Measurements from ENCODE around the gene EXOC3L4.

The EXOC3L4 gene

GRCh38 chr14:103070971-103071542 lies 23.5 kb upstream of the EXOC3L4 start:
- DNase-seq (ENCODE audit: low read depth) = no peak

DNA sequence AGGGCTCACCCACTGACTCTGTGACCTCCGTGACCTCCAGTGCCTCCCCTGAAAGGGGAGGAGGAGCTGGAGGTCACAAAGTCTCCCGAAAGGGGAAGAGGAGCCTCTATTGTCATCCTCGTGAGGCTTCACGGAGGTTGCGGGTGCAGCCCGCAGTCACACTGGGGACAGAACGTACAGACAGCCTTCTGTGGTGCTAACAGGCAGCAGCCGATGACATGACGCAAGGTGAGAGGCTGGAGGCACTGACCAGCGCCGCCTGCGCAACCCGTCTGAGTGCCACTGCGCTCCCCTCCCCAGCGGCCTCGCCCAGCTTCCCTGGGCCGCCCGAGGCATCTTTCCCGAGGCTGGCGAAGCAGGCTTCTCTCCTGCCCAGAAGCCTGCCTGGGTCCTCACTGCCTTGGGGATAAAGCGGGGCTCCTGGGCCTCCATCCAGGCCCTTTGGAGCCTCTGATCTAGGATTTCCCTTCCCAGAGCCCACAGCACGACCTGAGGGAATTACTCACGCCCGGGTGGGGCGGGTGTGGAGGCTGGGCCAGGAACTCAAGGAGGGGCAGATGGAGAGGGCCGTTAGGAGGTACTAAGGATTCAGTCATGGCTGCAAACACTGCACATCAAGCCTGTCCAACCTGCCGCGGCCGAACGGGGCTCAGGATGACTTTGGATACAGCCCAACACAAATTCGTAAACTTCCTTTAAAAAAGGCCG lies 22.8 kb upstream of the EXOC3L4 start:
- no peak for DNase-seq (ENCODE audit: low read depth)

- DNase-seq (ENCODE audit: low read depth) = no peak
These were observed 21.7 kb upstream of the EXOC3L4 start for GRCh38 chr14:103072595-103073366.

DNA sequence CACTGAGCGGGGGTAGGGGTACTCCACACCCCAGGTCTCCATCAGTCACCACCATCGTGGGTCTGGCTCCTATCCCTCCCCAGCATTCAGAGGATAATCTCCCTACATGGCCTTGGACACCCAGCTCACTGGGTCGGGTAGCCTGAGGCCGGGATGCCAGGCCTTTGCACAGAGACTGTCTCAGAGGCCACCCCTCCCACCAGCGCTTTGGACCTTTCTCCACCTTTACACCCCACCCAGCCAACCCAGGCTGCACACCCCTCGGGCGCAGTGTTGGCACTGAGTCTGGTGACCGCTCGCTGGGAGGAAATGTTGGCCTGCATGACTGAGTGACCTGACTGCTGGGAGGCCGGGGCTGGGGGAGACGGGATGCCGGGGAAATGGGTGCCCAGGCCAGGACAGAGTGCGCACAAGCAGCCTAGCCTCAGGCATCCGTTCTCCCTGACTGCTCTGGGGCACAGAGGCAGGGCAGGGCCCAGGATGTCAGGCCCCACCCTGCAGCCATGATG lies 21.1 kb upstream of the EXOC3L4 start:
- no peak for DNase-seq (ENCODE audit: low read depth)

GRCh38 chr14:103073876-103074728 lies 20.4 kb upstream of the EXOC3L4 start:
- DNase-seq (ENCODE audit: low read depth) = no peak

- DNase-seq (ENCODE audit: low read depth) = no peak
These were observed 19.7 kb upstream of the EXOC3L4 start for GRCh38 chr14:103074729-103075367.

DNA sequence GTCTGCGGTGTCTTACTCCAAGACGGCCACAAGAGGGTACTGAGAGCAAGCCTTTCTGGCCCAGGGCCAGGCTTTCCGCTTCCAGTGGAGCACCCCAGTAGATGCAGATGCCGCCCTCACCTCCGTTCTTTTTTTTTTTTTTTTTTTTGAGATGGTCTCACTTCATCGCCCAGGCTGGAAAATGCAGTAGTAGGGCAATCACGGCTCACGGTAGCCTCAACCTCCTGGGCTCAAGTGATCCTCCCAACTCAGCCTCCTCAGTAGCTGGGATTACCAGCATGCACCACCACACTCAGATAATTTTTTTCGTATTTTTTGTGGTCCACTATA lies 16.1 kb upstream of the EXOC3L4 start:
- DNase-seq (ENCODE audit: low read depth) = peak; percentile 70

- no peak for DNase-seq (ENCODE audit: low read depth)
These were observed 15.5 kb upstream of the EXOC3L4 start for GRCh38 chr14:103078860-103079587.

GRCh38 chr14:103081951-103082350 lies 12.6 kb upstream of the EXOC3L4 start:
- no peak for DNase-seq (ENCODE audit: low read depth)

GRCh38 chr14:103084021-103084919 lies 10.3 kb upstream of the EXOC3L4 start, which contains the start of gene LBHD2:
Gene LBHD2, plus strand, starts transcription at chr14:103084210. Its CDS starts 1,803 bp downstream, at chr14:103086013.
- no peak for DNase-seq (ENCODE audit: low read depth)

DNA sequence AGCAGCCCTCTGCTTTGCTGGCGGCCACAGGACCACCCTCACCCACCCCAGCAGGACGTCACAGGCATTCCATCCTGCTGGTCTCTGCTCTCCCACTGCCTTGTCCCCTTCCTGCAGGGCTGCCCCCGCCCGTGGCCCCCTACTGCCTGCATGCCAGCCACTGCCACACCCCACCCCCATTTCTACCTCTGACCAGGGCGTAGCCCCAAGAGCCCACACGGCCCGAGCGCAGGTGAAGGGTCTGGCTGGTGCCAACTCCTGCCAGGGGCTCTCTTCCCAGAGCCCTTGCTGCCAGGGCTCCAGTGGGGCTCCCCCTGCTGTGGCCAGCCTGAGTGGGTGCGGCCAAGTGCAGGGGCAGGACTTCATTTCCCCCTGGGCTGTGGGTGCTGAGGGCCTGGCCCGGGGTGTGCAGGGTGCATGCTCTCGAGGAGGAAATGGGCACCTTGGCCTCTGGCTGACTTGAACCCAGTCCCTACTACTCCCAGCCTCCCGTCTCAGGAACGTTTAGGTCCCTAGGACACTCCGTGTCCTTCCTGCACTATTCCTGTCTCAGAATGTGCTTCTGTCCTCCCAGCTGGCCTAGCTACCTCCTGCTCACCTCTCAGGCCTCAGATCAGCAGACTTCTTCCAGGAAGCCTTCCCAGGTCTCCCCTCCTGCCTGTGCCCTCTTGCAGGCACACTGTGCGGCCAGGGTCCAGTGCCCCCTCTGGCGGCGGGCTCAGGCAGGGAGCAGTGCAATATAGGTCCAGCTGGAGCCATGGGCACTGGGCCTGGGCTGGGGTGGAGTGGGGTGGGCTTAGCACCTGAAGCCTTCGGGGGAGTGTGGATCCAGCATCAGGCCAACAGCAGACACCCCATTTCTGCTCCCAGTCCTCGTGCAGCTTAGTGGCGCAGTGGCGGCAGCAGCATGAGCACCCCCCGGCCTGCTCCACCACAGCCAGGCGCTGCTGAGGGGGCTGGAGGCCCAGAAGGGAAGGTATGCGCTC lies 9.1 kb upstream of the EXOC3L4 start:
- no peak for DNase-seq (ENCODE audit: low read depth)

DNA sequence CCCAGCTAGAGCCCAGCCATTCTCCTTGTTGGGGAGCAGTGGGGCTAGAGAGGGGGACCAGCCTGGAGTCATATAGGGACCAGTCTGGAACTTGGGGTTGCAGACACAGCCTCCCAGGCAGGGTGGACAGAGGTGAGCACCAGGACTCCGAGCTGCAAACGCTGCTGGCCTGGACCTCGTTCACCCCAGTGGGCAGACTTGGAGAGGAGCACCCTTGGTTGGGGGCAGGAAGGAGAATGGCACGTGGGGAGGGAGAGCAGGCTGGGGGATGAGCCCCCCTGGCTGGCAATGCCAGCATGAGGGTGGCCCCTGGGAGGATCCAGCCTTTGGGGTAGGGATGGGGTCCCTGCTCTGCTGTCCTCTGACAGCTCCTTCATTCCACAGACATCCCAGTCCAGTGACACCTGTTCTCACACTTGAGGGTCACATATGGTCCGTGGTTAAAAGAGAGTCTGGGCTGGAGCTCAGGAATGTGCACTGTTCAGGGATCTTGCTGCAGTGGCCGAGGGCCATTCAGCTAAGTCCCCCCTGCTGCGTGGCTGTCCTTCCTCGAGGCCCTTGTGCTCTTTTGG lies 7.7 kb upstream of the EXOC3L4 start:
- no peak for DNase-seq (ENCODE audit: low read depth)

- DNase-seq (ENCODE audit: low read depth) = no peak
These were observed 7.1 kb upstream of the EXOC3L4 start for GRCh38 chr14:103087343-103087835.

- no peak for DNase-seq (ENCODE audit: low read depth)
These were observed 5.6 kb upstream of the EXOC3L4 start for GRCh38 chr14:103088921-103089320.

DNA sequence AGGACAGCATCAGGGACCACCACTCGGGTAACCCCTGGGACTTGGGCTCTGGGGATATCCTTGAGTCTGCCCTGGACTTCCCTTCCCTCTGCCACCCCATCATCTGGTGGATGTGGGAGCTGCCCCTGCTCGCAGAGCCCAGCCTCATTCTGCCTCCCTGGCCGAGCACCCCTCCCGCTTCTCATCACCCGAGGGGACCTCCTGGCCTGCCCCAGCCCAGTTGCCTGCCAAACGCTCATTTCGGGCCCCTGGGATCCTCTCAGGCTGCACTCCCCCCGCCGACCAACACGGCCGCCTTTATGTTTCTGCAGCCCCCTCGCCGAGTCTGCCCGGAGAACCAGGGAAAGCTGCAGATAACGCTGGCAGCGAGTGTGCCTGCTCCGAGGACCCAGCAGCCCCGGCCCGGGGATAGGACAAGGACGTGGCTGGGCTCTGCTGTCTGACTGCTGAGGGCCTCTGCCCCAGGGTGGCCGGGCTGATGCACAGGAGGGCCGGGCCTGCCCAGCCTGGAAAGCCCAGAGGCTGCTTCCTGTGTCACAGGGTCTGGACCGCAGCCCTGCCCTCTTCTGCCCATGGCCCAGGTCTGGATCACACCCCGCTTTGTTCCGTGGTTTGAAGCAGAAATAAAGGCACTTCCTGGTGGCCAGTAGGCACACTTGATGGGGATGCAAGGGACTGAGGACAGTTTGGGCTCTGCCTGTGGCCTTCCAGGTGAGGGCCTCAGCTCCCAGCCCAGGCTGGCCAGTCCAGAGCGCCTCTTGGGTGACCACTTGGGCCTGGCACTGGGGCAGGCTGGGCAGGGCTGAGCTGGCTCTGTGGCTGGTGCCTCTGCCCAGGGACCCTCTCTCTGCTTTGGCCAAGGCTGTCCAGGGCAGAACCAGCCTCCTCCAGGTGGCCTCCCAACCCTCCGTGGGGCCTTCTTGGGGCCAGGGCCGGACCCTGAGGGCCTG lies 4.9 kb upstream of the EXOC3L4 start:
- DNase-seq (ENCODE audit: low read depth) = no peak

GRCh38 chr14:103090481-103091020 lies 4.0 kb upstream of the EXOC3L4 start:
- DNase-seq (ENCODE audit: low read depth) = no peak
